Memory B cell (primary cell): ENCODE data around the gene CSNK1D.

Experiments used
- ATAC-seq: fragments of 150-1000 bp; cut with Tn5 transposase; 2 replicates; pipeline ENCODE4 v1.10.0; 2021; ENCODE audit warnings: low read depth, mild to moderate bottlenecking, moderate library complexity
- DNase-seq, 2 donors: peaks; one replicate each; pipeline ENCODE4 v3.0.0; 2022; ENCODE audit warnings: low spot score in 2 of 2
- H3K27ac Mint-ChIP-seq: one replicate; pipeline ENCODE4 v1.8.0; 2022; ENCODE audit warnings: mild to moderate bottlenecking, moderate library complexity, mixed read lengths
- H3K27me3 Mint-ChIP-seq: one replicate; pipeline ENCODE4 v1.8.0; 2022; ENCODE audit warnings: mixed read lengths
- H3K36me3 Mint-ChIP-seq: one replicate; pipeline ENCODE4 v1.8.0; 2022; ENCODE audit warnings: mild to moderate bottlenecking, mixed read lengths
- H3K4me1 Mint-ChIP-seq: one replicate; pipeline ENCODE4 v1.8.0; 2022; ENCODE audit warnings: mixed read lengths
- H3K4me3 Mint-ChIP-seq: one replicate; pipeline ENCODE4 v1.8.0; 2022; ENCODE audit warnings: mild to moderate bottlenecking, moderate library complexity, mixed read lengths
- H3K9me3 Mint-ChIP-seq: one replicate; pipeline ENCODE4 v1.8.0; 2022; ENCODE audit warnings: mixed read lengths

CSNK1D gene

DNA sequence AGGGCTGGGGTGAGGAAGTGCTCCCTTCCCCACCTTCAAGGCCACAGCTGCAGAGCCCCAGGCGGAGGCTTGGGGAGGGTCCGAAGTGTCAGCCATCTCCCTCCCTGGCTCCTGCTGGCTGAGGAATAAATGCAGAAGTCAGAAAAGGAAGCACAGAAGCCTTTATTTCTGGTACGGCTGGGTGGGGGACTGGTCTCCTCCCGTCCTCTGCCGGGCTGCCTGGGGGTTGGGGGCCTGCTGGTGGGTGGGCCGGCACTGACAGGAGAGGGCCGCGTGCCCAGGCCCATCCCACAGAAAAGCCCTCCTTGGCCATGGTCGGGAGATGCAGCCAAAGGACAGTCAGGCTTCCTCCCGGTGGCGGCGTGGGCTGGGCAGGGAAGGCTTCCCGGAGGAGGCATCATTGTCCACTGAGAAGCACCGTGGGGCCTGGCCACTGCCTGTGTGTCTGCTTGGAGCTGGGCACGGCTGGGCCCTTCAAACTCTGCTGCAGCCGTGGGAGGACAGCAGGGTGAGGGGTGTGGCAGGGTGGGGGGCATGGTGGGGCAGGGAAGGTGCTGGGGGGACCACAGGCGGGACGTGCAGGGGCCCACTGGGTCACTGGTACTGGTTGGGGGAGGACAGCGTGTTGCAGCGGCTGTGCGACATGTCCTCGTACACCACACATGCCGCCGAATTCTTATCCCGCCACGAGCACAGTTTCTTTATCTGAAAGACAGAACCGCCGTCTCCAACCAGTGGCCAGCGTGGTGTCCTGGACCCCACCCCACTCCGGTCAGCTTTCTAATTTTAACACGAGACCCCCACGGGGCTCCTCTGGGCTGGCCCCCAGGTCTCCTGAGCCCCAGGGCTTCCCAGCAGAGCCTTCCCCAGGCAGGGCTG, 41.5 kb upstream of the CSNK1D start:
- Mint-ChIP-seq H3K27me3 (peaks cover 22% of the 10 kb centered on the region), H3K27ac (no peak overlapping the region), H3K36me3 (no peaks in the 10 kb centered on the region), H3K4me1 (peaks cover 10% of the 10 kb centered on the region), H3K4me3 (no peak overlapping the region), H3K9me3 (no peaks in the 10 kb centered on the region)
- DNase-seq (no peak), ATAC-seq (peak; percentile 51)

DNA sequence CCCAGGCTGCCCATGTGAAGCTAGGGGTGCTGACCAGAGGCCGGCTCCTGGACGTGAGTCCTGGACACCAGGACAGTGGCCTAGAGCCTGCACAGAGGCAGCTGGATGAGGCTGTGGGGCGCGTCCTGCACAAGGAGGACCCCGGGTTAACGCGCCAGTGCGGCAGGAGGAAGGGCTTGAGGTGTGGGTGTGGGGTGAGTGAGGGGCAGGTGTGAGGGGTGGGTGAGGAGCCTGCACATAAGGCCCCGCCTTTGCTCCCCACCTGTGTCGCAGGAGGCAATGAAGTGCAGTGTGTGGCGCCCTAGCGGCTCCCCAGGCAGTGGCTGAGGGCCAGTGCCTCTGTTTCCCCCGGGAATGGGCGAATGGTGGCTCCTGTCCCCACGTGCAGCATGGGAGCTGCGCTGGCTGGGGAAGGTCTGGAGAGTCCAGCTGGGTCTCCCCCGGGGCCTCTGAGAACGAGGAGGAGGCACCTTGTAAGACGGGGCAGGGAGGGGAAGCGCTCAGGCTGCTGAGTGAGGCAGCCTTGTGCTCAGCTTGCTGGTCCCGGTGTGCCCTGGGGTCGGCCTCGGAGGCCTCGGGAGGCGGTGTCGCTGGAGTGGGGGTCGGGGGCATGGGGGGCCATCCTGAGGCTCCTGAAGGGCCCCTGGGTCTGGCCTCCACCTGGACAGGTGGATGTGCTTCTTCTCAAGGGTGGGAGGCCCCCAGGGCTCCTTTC, 40.7 kb upstream of the CSNK1D start:
- Mint-ChIP-seq H3K9me3 (no peaks in the 10 kb centered on the region), H3K4me3 (no peak overlapping the region), H3K27ac (no peak overlapping the region), H3K27me3 (peaks cover 23% of the 10 kb centered on the region), H3K4me1 (peaks cover 10% of the 10 kb centered on the region), H3K36me3 (no peaks in the 10 kb centered on the region)
- no peak for DNase-seq
- peak; percentile 12 for ATAC-seq

DNA sequence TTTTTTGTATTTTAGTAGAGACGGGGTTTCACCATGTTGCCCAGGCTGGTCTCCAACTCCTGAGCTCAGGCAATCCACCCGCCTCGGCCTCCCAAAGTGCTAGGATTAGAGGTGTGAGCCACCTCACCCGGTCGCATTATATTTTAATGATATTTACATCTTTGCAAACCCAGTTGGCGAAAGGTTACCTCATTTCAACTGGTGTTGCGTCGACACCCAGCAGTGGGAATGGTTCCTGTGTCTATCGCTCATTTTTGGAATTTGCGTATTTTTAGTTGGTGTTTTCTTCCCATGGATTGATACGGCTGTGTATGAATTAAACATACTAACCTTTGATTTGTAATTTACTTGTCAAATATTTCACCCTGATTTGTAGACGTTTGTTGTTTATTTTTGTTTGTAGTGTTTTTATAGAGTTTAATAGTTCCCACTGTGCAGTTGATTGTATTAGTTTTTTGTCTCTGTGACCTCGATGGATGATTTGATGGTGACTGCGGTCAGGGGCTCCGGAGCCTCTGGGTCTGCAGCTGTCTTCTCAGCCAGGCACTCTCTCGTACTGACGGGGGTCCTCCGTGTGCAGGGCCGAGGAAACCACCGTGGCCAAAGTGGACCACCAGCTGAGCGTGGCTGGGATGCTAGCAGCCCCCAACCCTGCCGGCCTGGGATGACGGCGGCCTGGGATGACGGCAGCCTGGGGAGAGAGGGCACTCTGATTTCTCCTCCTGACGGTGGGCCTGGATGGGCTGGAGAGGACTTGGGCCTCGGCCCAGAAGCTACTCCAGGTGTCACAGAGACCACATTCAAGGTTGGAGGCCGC, 39.9 kb upstream of the CSNK1D start:
- Mint-ChIP-seq H3K36me3 (no peaks in the 10 kb centered on the region), H3K4me1 (peaks cover 10% of the 10 kb centered on the region), H3K9me3 (no peaks in the 10 kb centered on the region), H3K4me3 (no peak overlapping the region), H3K27me3 (peaks cover 23% of the 10 kb centered on the region), H3K27ac (no peak overlapping the region)
- ATAC-seq = no peak
- DNase-seq = no peak

DNA sequence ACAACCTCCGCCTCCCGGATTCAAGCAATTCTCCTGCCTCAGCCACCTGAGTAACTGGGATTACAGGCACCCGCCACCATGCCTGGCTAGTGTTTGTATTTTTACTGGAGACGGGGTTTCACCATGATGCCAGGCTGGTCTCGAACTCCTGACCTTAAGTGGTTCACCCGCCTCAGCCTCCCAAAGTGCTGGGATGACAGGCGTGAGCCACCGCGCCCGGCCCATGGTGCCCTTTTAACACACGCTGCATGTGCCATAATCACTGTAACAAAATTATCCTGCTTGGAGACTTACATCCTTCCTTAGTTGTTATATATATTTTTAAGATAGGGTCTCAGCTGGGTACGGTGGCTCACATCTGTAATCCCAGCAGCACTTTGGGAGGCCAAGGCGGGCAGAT, 38.5 kb upstream of the CSNK1D start:
- Mint-ChIP-seq H3K9me3 (no peaks in the 10 kb centered on the region), H3K27ac (no peak overlapping the region), H3K27me3 (peaks cover 23% of the 10 kb centered on the region), H3K4me3 (no peak overlapping the region), H3K36me3 (no peaks in the 10 kb centered on the region), H3K4me1 (peaks cover 10% of the 10 kb centered on the region)
- no peak for DNase-seq
- no peak for ATAC-seq

DNA sequence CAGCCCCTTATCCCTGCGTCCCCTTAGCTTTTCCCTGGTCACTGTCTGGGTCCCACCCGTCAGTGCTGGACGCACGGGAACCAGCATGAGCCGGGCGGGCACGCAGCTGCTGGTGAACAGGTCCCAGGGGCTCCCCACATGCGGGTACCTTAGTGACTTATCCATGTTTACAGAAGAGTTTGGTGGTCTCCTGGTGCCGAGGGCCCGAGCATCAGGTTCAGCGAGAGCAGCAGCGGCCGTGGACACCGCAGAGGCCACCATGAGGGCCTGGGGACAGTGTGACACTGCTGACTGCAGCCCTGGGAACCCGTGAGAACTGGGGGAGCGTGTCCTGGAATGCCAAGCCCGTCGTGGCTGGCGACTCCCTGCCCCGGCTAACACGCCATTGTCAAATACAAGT, 37.4 kb upstream of the CSNK1D start:
- Mint-ChIP-seq H3K9me3 (no peaks in the 10 kb centered on the region), H3K4me3 (no peak overlapping the region)

DNA sequence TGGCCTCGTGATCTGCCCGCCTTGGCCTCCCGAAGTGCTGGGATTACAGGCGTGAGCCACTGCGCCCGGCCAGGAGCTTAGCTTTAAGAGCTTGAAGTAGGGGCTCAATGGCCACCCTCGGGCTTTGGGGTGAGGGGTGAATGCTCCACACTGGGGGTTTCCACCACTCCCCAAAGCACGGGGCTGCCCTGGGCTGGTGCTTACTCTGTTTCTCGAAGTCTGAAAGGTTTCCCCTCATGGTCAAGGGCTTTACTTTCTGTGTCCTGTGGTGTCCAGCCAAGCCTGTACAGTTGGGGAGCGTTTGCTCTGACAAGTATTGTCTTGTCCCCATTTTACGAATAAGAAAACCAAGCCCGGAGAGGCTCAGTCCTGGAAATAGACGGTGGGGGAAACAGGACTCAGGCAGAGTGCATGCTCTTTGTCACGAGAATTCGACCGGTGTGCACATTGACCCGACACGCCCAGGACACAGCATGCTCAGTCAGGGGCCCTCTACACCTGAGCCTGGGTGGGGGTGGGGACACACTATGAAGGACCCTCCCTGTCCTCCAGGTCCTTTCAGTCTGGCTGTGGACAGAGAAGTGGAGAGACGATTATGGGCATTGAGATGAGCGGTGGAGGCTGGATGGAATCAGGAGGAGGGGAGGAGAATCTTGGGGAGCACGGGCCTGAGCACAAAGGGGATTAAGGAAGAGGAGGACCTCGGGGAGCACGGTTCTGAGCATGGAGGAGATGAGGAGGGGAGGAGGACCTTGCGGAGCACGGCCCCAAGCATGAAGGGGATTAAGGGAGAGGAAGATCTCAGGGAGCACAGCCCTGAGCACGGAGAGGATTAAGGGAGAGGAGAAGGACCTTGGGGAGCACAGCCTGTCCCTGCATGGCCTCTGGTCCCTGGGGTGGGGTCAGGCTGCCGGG, 36.4 kb upstream of the CSNK1D start:
- Mint-ChIP-seq H3K4me3 (no peak overlapping the region), H3K36me3 (no peaks in the 10 kb centered on the region), H3K27ac (no peak overlapping the region), H3K27me3 (peaks cover 16% of the 10 kb centered on the region), H3K4me1 (peaks cover 3% of the 10 kb centered on the region), H3K9me3 (no peaks in the 10 kb centered on the region)
- ATAC-seq = no peak
- no peak for DNase-seq

More for the DNA sequence above, 37.4 kb upstream of the CSNK1D start:
- DNase-seq (no peak), ATAC-seq (no peak)
- Mint-ChIP-seq H3K36me3 (no peaks in the 10 kb centered on the region), H3K27ac (no peak overlapping the region), H3K4me1 (peaks cover 7% of the 10 kb centered on the region), H3K27me3 (peaks cover 20% of the 10 kb centered on the region)

DNA sequence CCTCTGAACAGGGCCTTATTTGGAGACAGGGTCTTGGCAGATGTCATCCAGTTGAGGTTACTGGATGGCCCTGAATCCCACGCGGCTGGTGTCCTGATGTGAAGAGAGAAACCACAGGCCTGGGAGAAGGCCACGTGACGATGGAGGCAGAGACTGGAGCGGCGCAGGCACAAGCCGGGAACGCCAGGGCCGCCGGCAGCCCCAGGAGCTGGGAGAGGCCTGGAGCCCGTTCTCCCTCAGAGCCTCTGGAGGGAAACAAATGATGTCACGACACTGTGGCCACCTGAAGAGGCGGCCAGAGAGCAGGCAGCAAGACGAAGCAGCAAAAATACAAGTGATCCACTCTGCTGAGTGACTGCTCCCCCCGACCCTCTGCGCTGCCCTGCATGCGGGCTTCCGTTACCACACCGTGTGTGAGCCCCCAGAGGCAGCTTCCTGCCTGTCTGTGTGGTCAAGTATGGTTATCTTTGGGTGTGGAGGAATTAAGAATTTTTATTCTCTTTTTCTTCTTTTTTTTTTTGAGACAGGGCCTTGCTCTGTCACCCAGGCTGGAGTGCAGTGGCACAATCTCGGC, 32.3 kb upstream of the CSNK1D start:
- peaks cover 6% of the 10 kb centered on the region for H3K27me3 Mint-ChIP-seq
- no peak overlapping the region for H3K4me3 Mint-ChIP-seq

DNA sequence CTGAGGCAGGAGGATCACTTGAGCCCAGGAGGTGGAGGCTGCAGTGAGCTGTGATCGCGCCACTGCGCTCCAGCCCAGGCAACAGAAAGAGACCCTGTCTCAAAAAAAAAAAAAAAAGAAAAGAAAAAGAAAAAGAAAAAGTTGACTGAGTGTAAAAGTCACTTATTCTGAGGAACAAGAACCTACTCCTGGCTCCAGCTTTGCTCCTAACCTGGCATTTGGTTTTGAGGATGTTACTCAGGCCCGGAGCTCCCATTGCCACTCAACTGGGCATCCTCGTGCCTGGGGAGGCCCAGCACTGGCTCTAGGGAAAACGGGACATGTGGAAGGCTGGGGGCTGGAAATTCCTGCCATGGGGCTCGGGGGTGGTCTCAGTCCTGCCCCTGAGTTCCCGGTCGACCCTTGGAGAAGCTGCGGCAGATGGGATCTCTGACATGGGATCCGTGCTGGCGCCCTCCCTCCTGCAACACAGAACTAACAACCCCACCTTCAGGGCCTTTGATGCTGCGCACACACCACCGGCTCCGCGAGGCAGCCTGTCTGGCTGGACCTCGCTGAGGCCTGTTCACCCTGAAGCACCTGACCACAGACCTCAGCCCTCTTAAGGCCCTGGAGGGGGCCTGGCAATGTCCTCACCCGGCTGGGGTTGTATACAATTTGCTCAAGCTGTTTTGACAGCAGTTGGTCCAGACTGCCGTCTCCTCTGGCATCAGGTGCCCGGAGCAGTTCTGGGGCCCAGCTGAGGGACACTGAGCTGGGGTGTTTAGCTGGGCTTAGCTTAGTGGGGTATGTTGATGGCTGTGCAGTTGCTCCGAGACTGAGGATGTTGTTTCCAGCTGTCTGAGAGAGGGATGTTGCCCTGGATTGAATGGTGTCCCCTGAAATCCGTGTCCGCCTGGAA, 31.6 kb upstream of the CSNK1D start:
- H3K27me3 Mint-ChIP-seq = peaks cover 2% of the 10 kb centered on the region
- DNase-seq (no peak), ATAC-seq (no peak)
- no peak overlapping the region for H3K27ac Mint-ChIP-seq
- H3K36me3 Mint-ChIP-seq = no peaks in the 10 kb centered on the region
- no peaks in the 10 kb centered on the region for H3K9me3 Mint-ChIP-seq
- H3K4me1 Mint-ChIP-seq = peaks cover 20% of the 10 kb centered on the region
- H3K4me3 Mint-ChIP-seq = peak overlapping the region; percentile 24

More for the DNA sequence above, 32.3 kb upstream of the CSNK1D start:
- no peaks in the 10 kb centered on the region for H3K9me3 Mint-ChIP-seq
- ATAC-seq (no peak), DNase-seq (no peak)
- H3K27ac Mint-ChIP-seq = no peak overlapping the region
- H3K36me3 Mint-ChIP-seq = no peaks in the 10 kb centered on the region
- H3K4me1 Mint-ChIP-seq = peaks cover 14% of the 10 kb centered on the region

DNA sequence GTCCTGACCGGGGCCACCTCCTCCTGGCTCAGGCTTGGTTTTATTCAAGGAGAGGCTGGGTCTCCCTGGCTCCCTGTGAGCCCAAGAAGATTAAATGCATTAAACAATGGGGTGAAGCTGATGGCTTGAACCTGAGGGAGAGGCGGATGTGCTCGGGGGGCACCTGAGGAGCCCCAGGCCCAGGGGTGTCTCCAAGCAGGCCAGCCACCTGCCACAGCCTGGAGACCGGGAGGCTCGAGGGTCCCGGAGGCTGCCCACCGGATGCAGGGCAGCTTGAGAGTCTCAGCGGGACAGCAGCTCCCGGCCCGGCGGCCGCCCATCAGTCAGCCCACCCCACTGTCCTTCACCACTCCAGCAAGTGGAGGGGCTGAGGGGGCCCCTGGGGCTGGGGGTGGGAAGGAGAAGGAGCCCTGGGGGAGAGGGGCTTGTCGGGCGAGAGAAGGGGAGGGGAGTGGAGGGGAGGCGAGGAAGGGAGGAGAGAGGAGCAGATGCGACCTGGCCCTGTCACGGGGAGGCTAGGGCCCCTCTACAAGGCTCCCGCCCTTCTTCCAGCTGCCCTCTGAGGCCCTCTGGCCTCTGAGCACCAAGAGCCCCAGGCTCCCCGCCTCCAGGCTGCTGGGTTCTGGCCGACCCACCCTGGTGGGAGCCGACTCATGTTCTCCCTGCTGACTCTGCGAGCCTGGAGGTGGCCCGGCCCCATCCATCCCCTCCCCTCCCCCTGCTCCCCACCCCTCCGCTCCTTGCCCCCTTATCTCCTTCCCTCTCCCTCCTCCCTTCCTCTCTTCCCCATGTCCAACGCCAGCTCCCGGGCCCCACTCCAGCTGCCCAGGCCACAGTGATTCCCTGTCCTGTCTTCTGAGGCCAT, 30.7 kb upstream of the CSNK1D start:
- Mint-ChIP-seq H3K27me3 (no peaks in the 10 kb centered on the region), H3K4me1 (peaks cover 23% of the 10 kb centered on the region), H3K4me3 (peak overlapping the region; percentile 24), H3K9me3 (no peaks in the 10 kb centered on the region), H3K36me3 (no peaks in the 10 kb centered on the region), H3K27ac (no peak overlapping the region)
- ATAC-seq (no peak), DNase-seq (no peak)

DNA sequence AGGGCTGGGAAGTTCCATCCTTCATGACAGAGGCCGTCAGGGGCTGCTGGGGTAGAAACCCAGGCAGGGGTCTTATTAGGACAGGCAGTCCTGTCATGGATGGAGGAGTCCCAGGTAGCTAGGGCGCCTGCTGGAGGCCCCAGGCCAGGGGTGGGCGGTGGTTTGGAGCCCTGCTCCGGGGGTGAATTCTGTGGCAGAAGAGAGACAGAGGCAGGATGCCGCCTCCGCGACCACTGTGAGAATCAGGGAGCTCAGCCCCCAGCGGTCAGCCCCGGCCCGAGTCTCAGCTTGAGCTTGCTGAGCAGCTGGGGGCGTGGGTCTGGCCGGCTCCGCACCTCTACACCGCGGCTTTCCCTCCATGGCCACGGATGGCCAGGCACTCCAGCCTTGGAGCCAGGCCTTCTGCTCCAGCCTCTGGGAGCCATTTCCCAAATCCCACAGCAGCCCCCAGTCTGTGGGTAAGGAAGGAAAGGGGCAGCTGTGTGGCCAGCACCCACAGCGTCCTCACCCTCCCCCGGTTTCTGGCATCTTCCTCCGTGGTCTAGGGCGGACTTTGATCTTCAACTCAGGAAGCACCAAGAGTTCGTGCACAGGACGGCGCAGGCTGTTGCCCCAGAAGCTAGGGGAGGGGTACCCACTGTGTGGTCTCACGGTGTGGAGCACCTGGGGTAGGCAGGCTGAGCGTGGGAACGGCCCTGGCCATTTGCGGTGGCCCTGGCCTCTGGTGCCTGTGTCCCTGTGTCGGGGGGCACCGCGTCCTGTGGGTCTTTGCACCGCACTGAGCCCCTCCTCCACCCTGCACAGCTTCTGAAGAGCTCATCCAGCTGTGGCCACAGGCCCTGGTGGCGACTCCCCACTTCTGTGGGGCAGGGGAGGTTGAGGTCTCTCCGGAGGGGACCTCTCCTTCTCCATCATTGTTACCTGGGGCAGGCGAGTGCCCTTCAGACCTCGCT, 29.8 kb upstream of the CSNK1D start:
- ATAC-seq = no peak
- no peak overlapping the region for H3K4me3 Mint-ChIP-seq
- H3K9me3 Mint-ChIP-seq = no peaks in the 10 kb centered on the region
- no peaks in the 10 kb centered on the region for H3K36me3 Mint-ChIP-seq
- DNase-seq = no peak
- no peak overlapping the region for H3K27ac Mint-ChIP-seq
- H3K27me3 Mint-ChIP-seq = no peaks in the 10 kb centered on the region
- H3K4me1 Mint-ChIP-seq = peaks cover 26% of the 10 kb centered on the region

DNA sequence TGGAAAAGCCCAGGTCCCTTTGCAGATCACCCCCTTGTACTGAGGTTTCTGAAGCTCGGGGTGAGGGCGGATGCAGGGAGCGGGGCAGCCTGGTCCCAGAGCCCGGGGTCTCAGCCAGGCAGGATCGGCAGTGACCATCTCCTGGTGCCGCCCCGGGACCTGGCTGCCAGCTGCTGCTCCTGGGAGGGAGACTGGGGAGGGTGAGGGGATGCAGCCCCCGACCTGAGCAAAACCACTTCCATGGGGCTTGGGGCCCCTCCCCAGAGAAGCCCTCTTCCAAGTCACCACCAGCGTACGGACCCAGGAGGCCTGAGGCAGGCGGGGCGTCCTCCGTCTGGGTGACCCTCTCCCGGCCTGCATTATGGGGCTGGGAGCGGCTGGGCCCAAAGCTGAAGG, 29.1 kb upstream of the CSNK1D start:
- no peak overlapping the region for H3K4me3 Mint-ChIP-seq
- H3K27ac Mint-ChIP-seq = no peak overlapping the region
- ATAC-seq (no peak), DNase-seq (no peak)
- H3K36me3 Mint-ChIP-seq = no peaks in the 10 kb centered on the region
- no peaks in the 10 kb centered on the region for H3K9me3 Mint-ChIP-seq
- no peaks in the 10 kb centered on the region for H3K27me3 Mint-ChIP-seq
- H3K4me1 Mint-ChIP-seq = peaks cover 28% of the 10 kb centered on the region
